Activated T-helper 2 cell treated with anti-CD3 and anti-CD28 coated beads, Interferon-gamma antibody, Interleukin-2, Interleukin-4, amounts not matched to agents 10 μg/mL and 5 μg/mL and 100 μg/mL, durations not matched to agents 14 hours and 24 hours and 36 hours (primary cell): ENCODE measurements around the gene NUTM2F. TPM values are rescaled to one million over a fixed set of nuclear protein-coding genes. Genes with fewer than 3 reads are reported as not detected.
A peak's percentile ranks its signal among the peaks of the same experiment; 100 is the strongest.
"Not testable (repeated sequence)": the region's sequence is repeated elsewhere in the genome, so short reads cannot be mapped to it uniquely, and the experiment has no call there.

Experiments used
- DNase-seq: peaks from one replicate; pipeline ENCODE4 v3.0.0; 2021; ENCODE audit warnings: low spot score
- H3K27ac Mint-ChIP-seq: one replicate; pipeline ENCODE4 v1.8.0; 2021; ENCODE audit warnings: mixed read lengths
- H3K27me3 Mint-ChIP-seq: one replicate; pipeline ENCODE4 v1.8.0; 2021; ENCODE audit warnings: low read depth, mixed read lengths
- H3K36me3 Mint-ChIP-seq: one replicate; pipeline ENCODE4 v1.8.0; 2021; ENCODE audit warnings: low read depth, mixed read lengths
- H3K4me1 Mint-ChIP-seq: one replicate; pipeline ENCODE4 v1.8.0; 2021; ENCODE audit warnings: low read depth, mixed read lengths
- H3K4me3 Mint-ChIP-seq: one replicate; pipeline ENCODE4 v1.8.0; 2021; ENCODE audit warnings: low read depth, mild to moderate bottlenecking, moderate library complexity, mixed read lengths
- H3K9me3 Mint-ChIP-seq: one replicate; pipeline ENCODE4 v1.8.0; 2021; ENCODE audit warnings: mixed read lengths
- intact Hi-C: fragments of 100-400 bp; cut with micrococcal nuclease; formaldehyde crosslinking; loops from one replicate; pipeline ENCODE4 v1.15.1; 2023
- total RNA-seq: library from RNA; stranded (reverse); gene quantifications from 2 replicates; pipeline ENCODE4 v1.2.3, GENCODE V29; 2022

The NUTM2F gene, protein sequence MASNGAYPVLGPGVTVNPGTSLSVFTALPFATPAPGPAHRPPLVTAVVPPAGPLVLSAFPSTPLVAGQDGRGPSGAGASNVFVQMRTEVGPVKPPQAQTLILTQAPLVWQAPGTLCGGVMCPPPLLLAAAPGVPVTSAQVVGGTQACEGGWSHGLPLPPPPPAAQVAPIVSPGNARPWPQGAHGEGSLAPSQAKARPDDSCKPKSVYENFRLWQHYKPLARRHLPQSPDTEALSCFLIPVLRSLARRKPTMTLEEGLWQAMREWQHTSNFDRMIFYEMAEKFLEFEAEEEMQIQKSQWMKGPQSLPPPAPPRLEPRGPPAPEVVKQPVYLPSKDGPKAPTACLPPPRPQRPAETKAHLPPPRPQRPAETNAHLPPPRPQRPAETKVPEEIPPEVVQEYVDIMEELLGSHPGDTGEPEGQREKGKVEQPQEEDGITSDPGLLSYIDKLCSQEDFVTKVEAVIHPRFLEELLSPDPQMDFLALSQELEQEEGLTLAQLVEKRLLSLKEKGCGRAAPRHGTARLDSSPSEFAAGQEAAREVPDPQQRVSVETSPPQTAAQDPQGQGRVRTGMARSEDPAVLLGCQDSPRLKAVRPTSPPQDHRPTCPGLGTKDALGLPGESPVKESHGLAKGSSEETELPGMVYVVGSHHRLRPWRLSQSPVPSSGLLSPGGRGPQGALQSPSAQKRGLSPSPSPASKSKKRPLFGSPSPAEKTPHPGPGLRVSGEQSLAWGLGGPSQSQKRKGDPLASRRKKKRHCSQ
- total RNA-seq, result not detected in 2 replicates

DNA sequence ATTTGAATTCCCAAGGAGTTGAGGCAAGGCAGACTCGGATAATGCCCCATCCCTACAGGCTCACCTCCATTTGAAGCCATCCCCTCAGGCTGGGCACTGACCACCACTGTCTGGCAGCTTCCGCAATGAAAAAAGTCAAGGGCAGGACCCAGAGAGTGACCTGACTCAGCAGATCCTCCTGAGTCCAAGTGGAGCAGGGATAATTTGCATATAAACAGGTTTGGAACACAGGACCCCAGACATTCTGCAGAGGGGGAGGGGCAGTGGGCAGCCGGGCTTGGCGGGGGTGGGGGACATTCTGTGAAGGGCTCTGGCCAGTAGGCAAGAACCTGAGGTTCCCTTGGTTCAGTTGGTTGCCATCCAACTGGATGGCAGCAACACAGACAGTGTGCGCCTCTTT is at the start of gene NUTM2F:
Gene NUTM2F, minus strand, starts transcription at position 101 of the 400 bp plus-strand sequence. Its CDS starts 21 bp downstream, at position 80.
- intact Hi-C loops, H3K4me3 Mint-ChIP-seq, H3K27ac Mint-ChIP-seq, DNase-seq, H3K27me3 Mint-ChIP-seq, H3K4me1 Mint-ChIP-seq, H3K36me3 Mint-ChIP-seq, H3K9me3 Mint-ChIP-seq: not testable (repeated sequence)

- peak; percentile 15 for DNase-seq
- H3K27me3 Mint-ChIP-seq, H3K9me3 Mint-ChIP-seq, H3K36me3 Mint-ChIP-seq, intact Hi-C loops, H3K4me1 Mint-ChIP-seq: not testable (repeated sequence)
- H3K27ac Mint-ChIP-seq, result peak overlapping the region; percentile 93
- peak overlapping the region; percentile 88 for H3K4me3 Mint-ChIP-seq
Observed at GRCh38 chr9:94375197-94375596, 46.8 kb upstream of the NUTM2F start.

- DNase-seq, result peak; percentile 90
- intact Hi-C loops, H3K36me3 Mint-ChIP-seq, H3K4me1 Mint-ChIP-seq, H3K9me3 Mint-ChIP-seq, H3K27me3 Mint-ChIP-seq: not testable (repeated sequence)
- peak overlapping the region; percentile 93 for H3K27ac Mint-ChIP-seq
- H3K4me3 Mint-ChIP-seq, result peak overlapping the region; percentile 88
Observed at GRCh38 chr9:94374176-94375056, 46.0 kb upstream of the NUTM2F start.

DNA sequence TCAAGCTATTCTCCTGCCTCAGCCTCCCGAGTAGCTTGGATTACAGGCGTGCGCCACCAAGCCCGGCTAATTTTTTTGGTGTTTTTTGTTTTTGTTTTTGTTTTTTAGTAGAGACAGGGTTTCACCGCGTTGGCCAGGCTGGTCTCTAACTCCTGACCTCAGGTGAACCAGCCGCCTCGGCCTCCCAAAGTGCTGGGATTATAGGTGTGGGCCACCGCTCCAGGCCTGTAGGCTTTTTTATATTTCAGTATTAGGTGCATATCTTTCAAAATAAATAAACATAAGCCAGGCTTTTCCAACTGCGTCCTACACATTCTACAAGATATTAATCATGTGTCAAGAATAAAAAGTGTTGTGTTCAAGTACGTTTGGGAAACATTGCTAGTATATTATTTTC is 45.3 kb upstream of the NUTM2F start:
- DNase-seq, intact Hi-C loops, H3K36me3 Mint-ChIP-seq, H3K27me3 Mint-ChIP-seq, H3K9me3 Mint-ChIP-seq, H3K4me1 Mint-ChIP-seq: not testable (repeated sequence)
- Mint-ChIP-seq H3K4me3 (peak overlapping the region; percentile 79), H3K27ac (peak overlapping the region; percentile 80)

DNA sequence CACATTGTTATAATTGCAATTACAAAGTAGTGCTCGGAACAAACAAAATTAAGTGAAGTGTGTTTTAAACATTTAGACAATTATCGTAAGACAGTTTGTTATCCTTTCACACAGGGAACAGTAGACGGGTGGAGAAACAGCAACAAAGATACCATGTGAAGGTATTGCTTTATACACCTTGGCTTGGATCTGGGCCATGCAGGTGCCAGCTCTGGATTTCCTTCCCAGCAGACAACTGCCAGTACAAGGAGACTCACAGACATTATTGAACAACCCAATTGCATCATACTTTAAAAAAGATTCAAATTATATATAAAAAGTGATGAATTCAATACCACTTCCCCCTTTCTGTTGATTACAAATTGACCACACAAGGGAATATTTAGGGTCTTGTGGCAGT is 41.8 kb upstream of the NUTM2F start:
- H3K4me1 Mint-ChIP-seq, H3K27me3 Mint-ChIP-seq, H3K27ac Mint-ChIP-seq, intact Hi-C loops, H3K4me3 Mint-ChIP-seq, H3K9me3 Mint-ChIP-seq, DNase-seq, H3K36me3 Mint-ChIP-seq: not testable (repeated sequence)

- H3K9me3 Mint-ChIP-seq, H3K4me3 Mint-ChIP-seq, intact Hi-C loops, H3K36me3 Mint-ChIP-seq, H3K27me3 Mint-ChIP-seq, H3K4me1 Mint-ChIP-seq, H3K27ac Mint-ChIP-seq, DNase-seq: not testable (repeated sequence)
Observed at GRCh38 chr9:94364093-94364614, 35.7 kb upstream of the NUTM2F start.

DNA sequence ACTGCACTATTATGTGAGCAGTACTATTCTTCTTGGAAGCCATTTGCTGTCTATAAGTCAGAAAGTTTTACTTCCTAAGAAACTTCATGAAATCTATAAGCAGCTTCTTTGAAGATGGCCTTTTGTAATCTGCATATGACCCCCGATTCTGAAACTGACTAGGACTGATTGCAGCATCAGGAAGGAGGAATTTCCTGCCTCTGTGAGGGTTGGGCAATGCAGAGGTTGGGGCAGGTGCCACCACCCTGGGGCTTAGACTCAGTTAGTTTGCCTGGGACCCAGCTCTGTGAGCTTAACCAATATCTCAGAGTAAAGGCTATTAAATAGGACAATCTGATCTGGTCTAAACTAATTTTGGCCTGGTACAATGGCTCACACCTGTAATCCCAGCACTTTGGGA is 28.7 kb upstream of the NUTM2F start:
- H3K4me1 Mint-ChIP-seq, DNase-seq, H3K27me3 Mint-ChIP-seq, H3K9me3 Mint-ChIP-seq, H3K27ac Mint-ChIP-seq, H3K36me3 Mint-ChIP-seq, intact Hi-C loops, H3K4me3 Mint-ChIP-seq: not testable (repeated sequence)

DNA sequence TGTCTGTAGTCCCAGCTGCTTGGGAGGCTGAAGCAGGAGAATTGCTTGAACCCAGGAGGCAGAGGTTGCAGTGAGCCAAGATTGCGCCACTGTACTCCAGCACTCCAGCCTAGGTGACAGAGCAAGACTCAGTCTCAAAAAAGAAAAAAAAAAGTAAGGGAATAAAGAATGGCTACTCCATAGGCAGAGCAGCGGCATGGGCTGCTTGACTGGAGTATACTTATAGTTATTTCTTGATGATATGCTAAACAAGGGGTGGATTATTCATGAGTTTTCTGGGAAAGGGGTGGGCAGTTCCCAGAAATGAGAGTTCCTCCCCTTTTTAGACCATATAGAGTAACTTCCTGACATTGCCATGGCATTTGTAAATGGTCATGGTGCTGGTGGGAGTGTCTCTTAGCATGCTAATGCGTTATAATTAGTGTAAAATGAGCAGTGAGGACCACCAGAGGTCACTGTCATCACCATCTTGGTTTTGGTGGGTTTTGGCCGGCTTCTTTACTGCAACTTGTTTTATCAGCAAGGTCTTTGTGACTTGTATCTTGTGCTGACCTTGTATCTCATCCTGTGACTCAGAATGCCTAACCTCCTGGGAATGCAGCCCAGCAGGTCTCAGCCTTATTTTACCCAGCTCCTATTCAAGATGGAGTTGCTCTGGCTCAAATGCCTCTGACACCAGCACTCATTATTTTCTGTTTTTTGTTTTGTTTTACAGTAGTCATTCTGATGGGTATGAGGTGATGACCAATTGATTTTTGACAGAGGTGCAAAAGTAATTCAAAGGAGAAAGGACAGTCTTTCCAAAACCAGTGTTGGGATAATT is 23.7 kb upstream of the NUTM2F start:
- H3K36me3 Mint-ChIP-seq, DNase-seq, intact Hi-C loops, H3K27ac Mint-ChIP-seq, H3K9me3 Mint-ChIP-seq, H3K27me3 Mint-ChIP-seq, H3K4me1 Mint-ChIP-seq, H3K4me3 Mint-ChIP-seq: not testable (repeated sequence)

- DNase-seq, H3K9me3 Mint-ChIP-seq, H3K4me3 Mint-ChIP-seq, H3K27ac Mint-ChIP-seq, H3K36me3 Mint-ChIP-seq, intact Hi-C loops, H3K4me1 Mint-ChIP-seq, H3K27me3 Mint-ChIP-seq: not testable (repeated sequence)
Observed at GRCh38 chr9:94348754-94349153, 20.3 kb upstream of the NUTM2F start.

GRCh38 chr9:94347451-94347850 is 19.0 kb upstream of the NUTM2F start:
- intact Hi-C loops, DNase-seq, H3K4me1 Mint-ChIP-seq, H3K36me3 Mint-ChIP-seq, H3K9me3 Mint-ChIP-seq, H3K27me3 Mint-ChIP-seq, H3K4me3 Mint-ChIP-seq: not testable (repeated sequence)
- peak overlapping the region; percentile 33 for H3K27ac Mint-ChIP-seq

- H3K4me1 Mint-ChIP-seq, H3K4me3 Mint-ChIP-seq, intact Hi-C loops, H3K27me3 Mint-ChIP-seq, H3K36me3 Mint-ChIP-seq, H3K9me3 Mint-ChIP-seq, DNase-seq, H3K27ac Mint-ChIP-seq: not testable (repeated sequence)
Observed at GRCh38 chr9:94341703-94342102, 13.3 kb upstream of the NUTM2F start.

DNA sequence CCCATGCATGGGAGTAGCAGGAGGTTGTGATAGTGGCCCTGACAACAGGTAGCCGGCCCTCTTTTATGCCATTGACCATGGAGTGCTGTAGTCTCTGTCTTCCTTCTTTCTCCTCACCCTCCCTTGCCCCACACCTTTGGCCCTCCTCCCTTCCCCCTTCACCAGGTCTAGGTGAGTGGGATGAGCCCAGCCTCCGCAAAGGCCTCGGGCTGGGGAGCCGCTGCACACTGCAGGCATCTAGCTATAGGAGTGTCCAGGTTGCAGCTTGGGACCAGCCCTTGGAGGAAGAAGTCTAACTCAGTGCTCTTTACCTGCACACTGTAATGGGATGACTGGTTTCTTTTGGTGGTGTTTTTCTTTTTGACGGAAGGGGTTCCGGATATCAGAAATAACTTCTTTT is 12.3 kb upstream of the NUTM2F start:
- H3K4me3 Mint-ChIP-seq, H3K27me3 Mint-ChIP-seq, DNase-seq, H3K36me3 Mint-ChIP-seq, H3K9me3 Mint-ChIP-seq, H3K4me1 Mint-ChIP-seq, H3K27ac Mint-ChIP-seq, intact Hi-C loops: not testable (repeated sequence)
